ENCODE results near the gene LRIT3. TPM values are rescaled to one million over a fixed set of nuclear protein-coding genes. Genes with fewer than 3 reads are reported as not detected.

LRIT3 gene
- total RNA-seq, 4 donors from 2014 or later: 0.67 to 1.8 TPM; not detected in 2

- Histone ChIP-seq H3K27ac (no peak overlapping the region), H3K4me3 (no peak overlapping the region), H3K36me3 (no peaks in the 10 kb centered on the region), H3K9me3 (no peaks in the 10 kb centered on the region), H3K27me3 (no peaks in the 10 kb centered on the region), H3K4me1 (no peaks in the 10 kb centered on the region)
- TF ChIP-seq, protein P1, sequence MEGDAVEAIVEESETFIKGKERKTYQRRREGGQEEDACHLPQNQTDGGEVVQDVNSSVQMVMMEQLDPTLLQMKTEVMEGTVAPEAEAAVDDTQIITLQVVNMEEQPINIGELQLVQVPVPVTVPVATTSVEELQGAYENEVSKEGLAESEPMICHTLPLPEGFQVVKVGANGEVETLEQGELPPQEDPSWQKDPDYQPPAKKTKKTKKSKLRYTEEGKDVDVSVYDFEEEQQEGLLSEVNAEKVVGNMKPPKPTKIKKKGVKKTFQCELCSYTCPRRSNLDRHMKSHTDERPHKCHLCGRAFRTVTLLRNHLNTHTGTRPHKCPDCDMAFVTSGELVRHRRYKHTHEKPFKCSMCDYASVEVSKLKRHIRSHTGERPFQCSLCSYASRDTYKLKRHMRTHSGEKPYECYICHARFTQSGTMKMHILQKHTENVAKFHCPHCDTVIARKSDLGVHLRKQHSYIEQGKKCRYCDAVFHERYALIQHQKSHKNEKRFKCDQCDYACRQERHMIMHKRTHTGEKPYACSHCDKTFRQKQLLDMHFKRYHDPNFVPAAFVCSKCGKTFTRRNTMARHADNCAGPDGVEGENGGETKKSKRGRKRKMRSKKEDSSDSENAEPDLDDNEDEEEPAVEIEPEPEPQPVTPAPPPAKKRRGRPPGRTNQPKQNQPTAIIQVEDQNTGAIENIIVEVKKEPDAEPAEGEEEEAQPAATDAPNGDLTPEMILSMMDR (IDR thresholded peaks at IDR 0.05): no peak
- no peak for TF ChIP-seq POLR2A (IDR thresholded peaks at IDR 0.05)
- DNase-seq: no peak
Observed at GRCh38 chr4:109809655-109810054, 38.3 kb upstream of the LRIT3 start.

- DNase-seq: no peak
- H3K9me3 ChIP-seq: no peaks in the 10 kb centered on the region
- H3K36me3 ChIP-seq: no peaks in the 10 kb centered on the region
- no peaks in the 10 kb centered on the region for H3K27me3 ChIP-seq
- H3K4me3 ChIP-seq: no peak overlapping the region
- H3K27ac ChIP-seq: no peak overlapping the region
- no peaks in the 10 kb centered on the region for H3K4me1 ChIP-seq
- TF ChIP-seq POLR2A (IDR thresholded peaks at IDR 0.05): no peak
- TF ChIP-seq, protein P1 (IDR thresholded peaks at IDR 0.05): no peak
Observed at GRCh38 chr4:109810552-109811387, 37.1 kb upstream of the LRIT3 start.

- no peaks in the 10 kb centered on the region for H3K36me3 ChIP-seq
- H3K4me1 ChIP-seq: peaks cover 0 to 6% (median 2%) of the 10 kb centered on the region in 4 donors
- H3K9me3 ChIP-seq: no peaks in the 10 kb centered on the region
- no peaks in the 10 kb centered on the region for H3K27me3 ChIP-seq
- no peak overlapping the region for H3K4me3 ChIP-seq
- H3K27ac ChIP-seq: no peak overlapping the region
- TF ChIP-seq, protein P1 (IDR thresholded peaks at IDR 0.05): no peak
- no peak for TF ChIP-seq POLR2A (IDR thresholded peaks at IDR 0.05)
- DNase-seq: no peak
Observed at GRCh38 chr4:109811707-109812106, 36.2 kb upstream of the LRIT3 start.

GRCh38 chr4:109815151-109816081 is 32.5 kb upstream of the LRIT3 start, which contains the start of gene GAR1:
GAR1 (plus strand) TSS chr4:109815762; CDS start chr4:109816165, 403 bp downstream.
- peak within 1 kb of the TSS; percentile 61 to 86 (median 72) for H3K4me3 ChIP-seq
- peak within 1 kb of the TSS; percentile 76 to 87 (median 83) for H3K27ac ChIP-seq
- H3K9me3 ChIP-seq: no peaks in the 10 kb centered on the region
- H3K4me1 ChIP-seq: peaks cover 0 to 14% (median 5%) of the 10 kb centered on the region in 4 donors
- DNase-seq: peak; percentile 90 to 97 (median 91)
- TF ChIP-seq, protein P1 (IDR thresholded peaks at IDR 0.05): no peak
- peak; percentile 56 to 67 for TF ChIP-seq POLR2A (IDR thresholded peaks at IDR 0.05)
- H3K36me3 ChIP-seq: peaks cover 0 to 16% (median 0%) of the 10 kb centered on the region in 3 donors
- H3K27me3 ChIP-seq: no peaks in the 10 kb centered on the region

GRCh38 chr4:109816082-109816442 is 31.8 kb upstream of the LRIT3 start:
- Histone ChIP-seq H3K4me3 (peak overlapping the region; percentile 61 to 86 (median 72)), H3K4me1 (peaks cover 0 to 14% (median 5%) of the 10 kb centered on the region in 4 donors), H3K27me3 (no peaks in the 10 kb centered on the region), H3K27ac (peak overlapping the region; percentile 76 to 87 (median 83)), H3K36me3 (peaks cover 0 to 17% (median 0%) of the 10 kb centered on the region in 3 donors), H3K9me3 (no peaks in the 10 kb centered on the region)
- TF ChIP-seq POLR2A (IDR thresholded peaks at IDR 0.05): no peak
- DNase-seq: peak in 2 of 3 donors; percentile 48 to 58
